NCI-H748 (cell line): ENCODE measurements around the gene CFDP1.
"Not testable (repeated sequence)": the region's sequence is repeated elsewhere in the genome, so short reads cannot be mapped to it uniquely, and the experiment has no call there.

Source experiments
- DNase-seq: peaks from one replicate; lab custom pipeline; 2025; ENCODE audit not compliant: unreplicated experiment; lab: John Stamatoyannopoulos, UW

The CFDP1 gene

DNA sequence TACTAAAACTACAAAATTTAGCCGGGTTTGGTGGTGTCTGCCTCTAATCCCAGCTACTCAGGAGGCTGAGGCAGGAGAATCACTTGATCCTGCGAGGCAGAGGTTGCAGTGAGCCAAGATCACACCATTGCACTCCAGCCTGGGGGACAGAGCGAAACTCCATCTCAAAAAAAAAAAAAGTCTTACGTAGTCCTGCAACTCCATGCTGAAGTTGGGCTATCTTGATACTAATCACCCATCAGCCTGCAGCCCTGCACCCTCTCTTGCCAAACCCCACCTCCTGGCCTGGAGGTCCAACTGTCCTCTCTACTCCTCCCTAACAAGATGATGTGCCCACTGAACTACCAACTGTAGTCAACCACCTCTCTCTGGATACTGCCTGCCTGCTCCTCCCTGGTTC lies 26.4 kb upstream of the CFDP1 start:
- no peak for DNase-seq

DNA sequence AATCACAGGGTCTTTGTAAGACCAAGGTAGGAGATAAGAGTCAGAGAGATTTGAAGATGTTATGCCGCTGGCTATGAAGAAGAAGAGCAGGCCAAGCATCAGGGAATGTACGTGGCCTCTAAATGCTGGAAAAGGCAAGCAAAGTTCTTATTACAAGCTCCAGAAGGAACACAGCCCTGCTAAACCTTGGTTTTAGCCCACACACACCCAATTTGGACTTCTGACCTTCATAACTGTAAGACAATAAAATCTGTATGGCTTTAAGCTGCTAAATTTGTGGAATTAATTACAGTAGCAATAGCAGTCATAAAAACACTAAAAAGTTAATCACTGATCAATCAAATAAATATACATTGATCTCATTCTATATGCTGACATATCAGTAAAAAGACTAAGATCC lies 25.1 kb upstream of the CFDP1 start:
- no peak for DNase-seq

DNA sequence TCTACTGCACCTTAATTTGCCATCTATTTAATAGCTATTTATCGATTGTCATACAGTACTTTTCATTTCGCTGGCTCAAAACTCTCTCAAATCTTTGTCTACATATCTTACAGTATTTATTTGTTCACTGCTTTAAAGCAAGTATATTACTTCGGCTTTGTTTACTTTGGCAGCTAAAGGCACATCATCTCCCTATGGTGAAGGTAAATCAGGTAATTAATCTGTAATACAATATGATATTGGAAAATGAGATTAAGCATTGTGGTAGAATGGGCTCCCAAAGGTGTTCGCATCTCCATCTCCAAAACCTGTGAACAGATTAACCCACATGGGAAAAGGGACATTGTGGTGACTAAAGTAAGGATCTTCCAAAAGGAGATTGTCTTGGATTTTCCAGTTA lies 24.7 kb upstream of the CFDP1 start:
- DNase-seq = peak; percentile 4

DNA sequence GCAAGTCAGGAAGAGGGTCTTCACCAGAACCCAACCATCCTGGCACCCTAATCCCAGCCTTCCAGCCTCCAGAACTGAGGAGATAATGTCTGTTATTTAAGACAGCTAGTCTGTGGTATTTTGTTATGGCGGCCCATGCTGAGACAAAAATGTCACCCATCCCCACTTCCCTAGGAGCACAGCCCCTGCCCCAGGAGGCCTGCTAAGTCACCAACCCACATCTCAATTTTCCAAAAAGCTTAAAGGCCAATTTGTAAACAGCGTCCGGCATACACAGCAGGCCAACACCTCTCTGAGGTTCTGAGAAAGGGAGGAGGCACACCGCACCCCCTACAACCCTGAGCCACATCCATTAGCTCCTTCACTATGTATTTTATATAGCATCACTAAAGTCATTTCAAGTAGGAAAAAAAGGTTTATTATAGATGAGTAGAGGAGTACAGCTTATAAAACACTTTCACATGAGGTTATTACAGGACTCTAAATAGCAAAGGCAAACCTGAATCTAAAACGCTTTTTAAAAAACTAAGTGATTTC lies 24.2 kb upstream of the CFDP1 start:
- DNase-seq = no peak

DNA sequence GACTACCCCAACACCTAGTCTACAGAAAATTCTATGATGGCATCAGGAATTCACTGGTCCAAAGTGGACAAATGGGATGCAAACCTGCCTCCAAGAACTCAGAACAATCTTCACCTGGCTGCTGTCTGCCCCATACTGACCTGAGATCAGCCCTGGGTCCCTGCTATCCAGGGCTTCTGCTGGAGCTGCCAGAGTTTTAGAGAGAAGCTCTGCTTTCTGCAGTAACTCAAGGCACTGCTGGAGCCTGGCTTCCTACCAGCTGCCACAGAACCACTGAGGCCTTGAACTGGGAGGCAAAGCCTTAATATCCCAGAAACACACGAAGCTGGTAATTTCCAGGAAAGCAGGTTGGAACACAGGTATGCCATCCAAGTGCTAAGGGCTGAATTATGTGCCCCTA lies 23.7 kb upstream of the CFDP1 start:
- no peak for DNase-seq

DNA sequence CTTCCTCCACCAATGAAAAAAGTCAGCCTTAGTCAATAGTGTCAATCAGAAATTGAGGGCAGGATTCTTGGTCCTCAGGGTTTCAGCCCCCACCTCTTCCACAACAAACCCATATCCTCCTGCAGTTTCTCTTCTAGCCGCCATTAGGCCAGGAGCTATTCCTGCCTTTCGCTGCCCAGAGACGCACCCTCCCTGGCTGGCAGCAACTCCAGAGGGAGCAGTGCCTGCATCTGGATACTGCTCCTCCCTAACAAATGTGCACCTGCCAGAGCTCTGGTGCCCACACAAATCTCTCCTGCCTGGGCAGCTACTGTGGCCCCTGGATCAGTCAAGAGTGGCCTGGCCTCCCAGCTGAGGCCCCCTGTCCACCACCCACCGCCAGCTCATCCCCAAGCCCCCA lies 23.2 kb upstream of the CFDP1 start:
- DNase-seq = not testable (repeated sequence)

DNA sequence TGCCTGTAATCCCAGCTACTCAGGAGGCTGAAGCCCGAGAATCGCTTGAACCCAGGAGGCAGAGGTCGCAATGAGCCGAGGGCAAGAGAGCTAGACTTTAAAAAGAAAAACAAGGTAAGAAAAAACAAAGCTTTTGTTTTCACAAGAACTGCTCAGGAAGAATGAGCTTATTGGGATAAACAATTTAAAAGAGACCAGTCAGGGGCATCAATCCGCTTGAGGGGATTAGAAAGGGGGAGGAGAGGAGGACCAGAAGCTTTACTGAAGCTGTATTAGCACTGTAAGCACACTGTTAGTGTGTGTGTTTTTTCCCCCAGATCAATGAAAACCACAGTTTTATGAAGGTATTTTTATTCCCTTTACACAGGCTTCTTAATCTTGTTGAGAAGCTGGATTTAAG lies 22.4 kb upstream of the CFDP1 start:
- no peak for DNase-seq

DNA sequence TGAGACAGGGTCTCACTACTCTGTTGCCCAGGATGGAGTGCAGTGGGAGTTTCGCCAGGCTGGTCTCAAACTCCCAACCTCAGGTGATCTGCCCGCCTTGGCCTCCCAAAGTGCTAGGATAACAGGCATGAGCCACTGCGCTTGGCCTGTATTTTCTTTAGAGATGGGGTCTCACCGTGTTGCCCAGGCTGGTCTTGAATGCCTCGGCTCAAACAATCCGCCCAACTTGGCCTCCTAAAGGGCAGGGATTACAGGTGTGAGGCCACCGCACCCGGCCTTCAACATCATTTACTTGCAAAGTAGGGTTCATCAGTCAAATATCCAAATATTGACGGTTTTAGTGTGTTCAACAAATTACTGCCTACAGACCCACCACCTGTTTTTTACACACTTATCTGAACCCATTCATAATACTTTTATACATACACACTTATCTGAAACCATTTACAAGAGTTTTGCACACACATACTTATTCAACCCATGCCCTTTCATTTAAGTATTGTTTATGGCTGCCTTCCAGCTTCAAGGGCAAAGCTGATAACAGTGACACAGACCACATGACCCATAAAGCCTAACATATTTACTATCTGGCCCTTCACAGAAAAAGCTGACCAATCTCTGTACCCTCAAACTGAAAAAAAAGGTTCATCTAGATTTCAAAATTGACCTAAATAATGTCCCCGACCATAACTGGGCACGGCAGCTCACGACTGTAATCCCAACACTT lies 19.3 kb upstream of the CFDP1 start:
- DNase-seq = no peak

DNA sequence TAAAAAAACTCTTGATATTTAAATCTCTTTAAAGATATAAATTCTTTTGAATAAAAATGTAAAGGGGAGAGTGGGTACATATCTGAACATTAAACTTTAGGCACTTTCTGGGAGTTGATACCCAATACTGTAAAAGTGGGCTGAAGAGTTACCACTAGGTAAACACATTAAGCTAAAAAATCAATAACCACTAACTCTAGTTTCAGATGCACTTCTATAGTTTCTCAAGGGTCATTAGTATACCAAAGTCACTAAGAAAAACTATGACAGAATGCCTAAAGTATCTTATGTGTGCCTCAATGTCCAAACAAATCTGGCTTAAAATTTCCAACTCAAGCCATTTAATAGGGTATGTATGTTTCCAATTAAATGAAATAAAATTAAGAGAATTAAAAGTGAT lies 13.1 kb upstream of the CFDP1 start:
- DNase-seq = no peak

DNA sequence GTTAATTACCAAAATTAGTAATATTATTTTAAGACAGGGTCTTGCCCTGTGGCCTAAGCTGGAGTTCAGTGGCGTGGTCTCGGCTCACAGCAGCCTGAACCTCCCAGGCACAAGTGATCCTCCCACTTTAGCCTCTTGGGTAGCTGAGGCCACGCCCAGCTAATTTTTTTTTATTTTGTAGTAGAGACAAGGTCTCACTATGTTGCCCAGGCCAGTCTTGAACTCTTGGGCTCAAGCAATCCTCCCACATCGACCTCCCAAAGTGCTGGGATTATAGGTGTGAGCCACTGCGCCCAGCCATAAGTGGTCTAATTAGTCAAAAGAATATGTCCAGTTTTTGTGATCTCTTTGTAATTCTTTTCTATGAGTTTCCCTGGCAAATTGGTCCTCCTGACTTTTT lies 12.0 kb upstream of the CFDP1 start:
- DNase-seq = no peak

DNA sequence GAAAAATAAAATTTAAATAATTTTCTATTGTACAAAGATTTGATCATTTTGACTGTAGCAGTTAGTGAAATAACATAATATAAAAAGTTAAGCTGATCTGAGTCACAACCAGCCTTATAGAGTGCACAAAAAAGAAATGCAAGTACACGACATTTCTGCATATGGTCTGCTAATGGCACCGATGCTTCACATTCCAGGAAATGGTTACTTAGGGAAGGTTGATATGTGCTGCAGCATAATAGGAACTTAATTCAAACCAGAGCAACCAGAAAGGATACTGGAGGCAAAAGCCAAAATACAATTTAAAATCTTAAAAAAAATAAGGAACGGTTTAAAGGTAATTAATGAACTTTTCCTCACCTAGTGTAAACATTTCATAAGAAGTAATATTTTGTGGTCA lies 10.0 kb upstream of the CFDP1 start:
- DNase-seq = no peak

DNA sequence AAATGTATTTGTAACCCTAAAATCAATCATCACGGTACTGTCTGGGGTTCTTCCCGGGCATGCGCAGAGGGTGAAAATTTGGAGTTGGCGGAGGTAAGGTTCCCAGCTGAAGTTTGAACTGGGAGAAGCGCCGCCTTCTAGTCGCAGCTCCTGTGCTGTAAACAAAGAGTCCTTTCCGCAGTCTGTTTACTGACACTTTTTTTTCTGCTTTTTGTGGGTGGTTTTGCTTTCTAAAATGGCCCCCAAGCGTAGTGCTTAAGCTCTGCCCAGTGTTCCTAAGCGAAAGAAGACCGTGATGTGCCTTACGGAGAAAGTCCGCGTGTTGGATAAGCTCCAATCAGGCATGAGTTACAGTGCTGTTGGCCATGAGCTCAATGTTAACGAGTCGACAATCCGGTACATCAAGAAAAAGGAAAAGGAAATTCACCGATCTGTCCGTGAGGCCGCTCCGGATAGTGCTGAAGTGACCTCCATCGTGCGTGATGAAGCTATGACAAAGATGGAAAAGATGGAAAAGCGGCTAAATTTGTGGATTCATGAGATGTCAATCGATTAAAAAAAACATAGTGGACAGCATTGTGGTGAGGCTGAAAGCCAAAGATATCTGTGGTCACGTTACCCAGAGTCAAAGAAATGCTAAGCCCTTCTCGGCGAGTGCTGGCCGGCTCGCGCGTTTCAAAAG lies 570 bp upstream of the CFDP1 start:
- DNase-seq = peak; percentile 90

DNA sequence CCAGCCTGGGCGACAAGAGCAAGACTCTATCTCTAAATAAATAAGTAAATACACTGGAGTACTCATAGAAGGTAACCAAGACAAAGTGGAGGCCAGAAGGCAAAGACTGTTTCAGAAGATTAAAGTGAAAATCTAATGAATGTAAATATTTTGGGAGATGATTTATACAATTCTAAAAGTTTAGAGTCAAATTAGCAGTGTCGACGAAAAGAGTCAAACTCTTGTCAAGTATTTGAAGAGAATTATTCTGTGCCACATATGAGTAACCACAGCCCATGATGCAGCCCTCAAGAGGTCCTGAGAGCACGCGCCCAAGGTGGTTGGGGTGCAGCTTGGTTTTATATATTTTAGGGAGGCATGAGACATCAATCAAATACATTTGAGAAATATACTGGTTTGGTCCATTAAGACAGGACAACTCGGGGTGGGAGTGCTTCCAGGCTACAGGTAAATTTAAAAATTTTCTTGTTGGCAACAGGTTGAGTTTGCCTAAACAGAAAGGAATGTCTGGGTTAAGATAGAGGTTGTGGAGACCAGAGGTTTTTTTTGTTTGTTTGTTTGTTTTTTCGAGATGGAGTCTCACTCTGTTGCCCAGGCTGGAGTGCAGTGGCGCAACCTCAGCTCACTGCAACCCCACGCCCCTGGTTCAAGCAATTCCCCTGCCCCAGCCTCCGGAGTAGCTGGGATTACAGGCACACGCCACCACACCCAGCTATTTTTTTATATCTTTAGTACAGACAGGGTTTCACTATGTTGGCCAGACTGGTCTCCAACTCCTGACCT lies 3.5 kb downstream of the CFDP1 start:
- DNase-seq = no peak

DNA sequence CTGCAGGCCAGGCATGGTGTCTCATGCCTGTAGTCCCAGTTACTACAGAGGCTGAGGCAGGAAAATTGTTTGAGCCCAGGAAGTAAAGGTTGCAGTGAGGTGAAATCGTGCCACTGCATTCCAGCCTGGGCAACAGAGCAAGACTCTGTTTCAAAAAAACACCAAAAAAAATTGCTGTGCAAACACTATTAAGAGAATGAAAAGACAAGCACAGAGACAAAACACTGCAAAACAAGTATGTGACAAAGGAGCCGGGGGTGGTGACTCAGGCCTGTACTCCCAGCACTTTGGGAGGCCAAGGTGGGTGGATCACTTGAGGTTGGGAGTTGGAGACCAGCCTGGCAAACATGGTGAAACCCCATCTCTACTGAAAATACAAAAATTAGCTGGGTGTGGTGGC lies 6.8 kb downstream of the CFDP1 start:
- not testable (repeated sequence) for DNase-seq

DNA sequence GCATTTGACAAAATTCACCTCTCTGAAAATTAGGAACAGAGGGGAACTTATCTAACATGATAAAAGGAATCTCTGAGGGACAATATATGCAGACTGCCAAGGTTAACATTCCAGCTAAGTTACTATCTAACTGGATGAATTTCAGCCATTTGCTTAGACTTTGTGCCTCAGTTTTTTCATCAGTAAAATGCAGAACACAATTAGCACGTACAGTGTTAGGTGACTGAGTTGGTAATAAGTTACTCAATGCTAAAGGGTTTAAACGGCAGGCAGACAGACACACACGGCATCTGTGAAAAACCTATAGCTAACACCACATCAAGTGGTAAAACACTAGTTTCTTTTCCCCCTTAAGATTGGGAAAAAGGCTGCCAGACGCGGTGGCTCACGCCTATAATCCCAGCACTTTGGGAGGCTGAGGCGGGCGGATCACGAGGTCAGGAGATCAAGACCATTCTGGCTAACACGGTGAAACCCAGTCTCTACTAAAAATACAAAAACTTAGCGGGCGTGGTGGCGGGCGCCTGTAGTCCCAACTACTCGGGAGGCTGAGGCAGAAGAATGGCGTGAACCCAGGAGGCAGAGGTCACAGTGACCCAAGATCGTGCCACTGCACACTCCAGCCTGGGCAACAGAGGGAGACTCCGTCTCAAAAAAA lies 9.1 kb downstream of the CFDP1 start:
- not testable (repeated sequence) for DNase-seq

DNA sequence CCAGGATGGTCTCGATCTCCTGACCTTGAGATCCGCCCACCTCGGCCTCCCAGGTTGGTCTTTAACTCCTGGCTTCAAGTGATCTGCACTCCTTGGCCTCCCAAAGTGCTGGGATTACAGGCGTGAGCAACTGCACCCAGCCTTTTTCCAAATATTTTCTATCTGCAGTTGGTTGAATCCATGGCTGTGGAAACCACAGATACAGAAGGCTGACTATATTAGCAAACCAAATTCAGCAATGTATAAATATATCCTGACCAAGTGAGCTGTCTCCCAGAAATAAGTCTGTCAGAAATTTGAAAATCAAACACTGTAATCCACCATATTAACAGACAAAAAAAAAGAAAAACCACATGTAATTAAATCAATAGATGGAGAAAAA lies 9.6 kb downstream of the CFDP1 start:
- DNase-seq = no peak

DNA sequence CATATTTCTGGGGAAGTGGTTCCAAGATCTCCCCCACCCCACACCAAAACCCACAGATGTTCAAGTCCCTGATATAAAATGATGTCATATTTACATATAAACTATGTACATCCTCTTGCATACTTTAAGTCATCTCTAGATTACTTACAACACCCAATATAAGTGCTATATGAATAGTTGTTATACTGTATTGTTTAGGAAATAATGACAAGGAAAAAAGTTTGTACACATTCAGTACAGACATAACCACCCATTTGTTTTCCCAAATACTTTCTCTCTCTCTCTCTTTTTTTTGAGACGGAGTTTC lies 11.5 kb downstream of the CFDP1 start:
- DNase-seq = no peak

DNA sequence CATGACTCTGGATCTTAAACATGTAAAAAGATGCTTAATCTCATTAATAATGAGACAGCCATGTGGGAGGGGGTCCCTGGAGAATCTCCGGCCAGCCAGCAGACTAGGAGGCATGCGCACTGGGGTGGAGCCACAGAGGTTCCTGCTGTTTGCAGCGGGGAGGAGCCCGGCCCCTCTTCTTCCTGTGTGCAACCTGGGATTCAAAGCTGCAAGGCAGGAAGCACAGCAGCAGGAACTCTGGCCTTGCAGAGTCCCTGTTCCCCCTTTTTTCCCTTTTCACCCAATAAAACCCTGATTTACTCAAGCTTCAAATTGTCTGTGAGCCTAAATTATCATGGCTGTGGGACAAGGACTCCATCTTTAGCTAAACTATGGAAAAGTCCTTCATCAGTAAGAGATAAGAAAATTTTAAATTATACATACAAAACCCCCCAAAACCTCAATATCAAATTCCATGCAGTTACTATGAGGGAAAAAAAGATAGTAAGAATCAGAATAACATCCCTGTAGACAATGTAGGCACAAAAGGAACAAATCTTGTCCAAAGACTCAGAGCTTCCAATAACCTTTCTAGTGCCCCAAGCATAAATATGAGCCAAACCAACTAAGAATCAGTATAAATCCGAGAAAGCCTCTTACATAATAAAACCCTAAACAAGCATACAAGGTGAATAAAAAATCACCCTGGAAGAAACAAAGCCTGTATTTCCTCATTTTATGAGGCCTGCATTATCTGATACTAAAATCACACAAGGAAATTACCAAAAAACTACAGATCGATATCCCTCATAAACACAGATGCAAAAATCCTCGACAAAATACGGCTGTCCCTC lies 12.1 kb downstream of the CFDP1 start:
- DNase-seq = no peak

DNA sequence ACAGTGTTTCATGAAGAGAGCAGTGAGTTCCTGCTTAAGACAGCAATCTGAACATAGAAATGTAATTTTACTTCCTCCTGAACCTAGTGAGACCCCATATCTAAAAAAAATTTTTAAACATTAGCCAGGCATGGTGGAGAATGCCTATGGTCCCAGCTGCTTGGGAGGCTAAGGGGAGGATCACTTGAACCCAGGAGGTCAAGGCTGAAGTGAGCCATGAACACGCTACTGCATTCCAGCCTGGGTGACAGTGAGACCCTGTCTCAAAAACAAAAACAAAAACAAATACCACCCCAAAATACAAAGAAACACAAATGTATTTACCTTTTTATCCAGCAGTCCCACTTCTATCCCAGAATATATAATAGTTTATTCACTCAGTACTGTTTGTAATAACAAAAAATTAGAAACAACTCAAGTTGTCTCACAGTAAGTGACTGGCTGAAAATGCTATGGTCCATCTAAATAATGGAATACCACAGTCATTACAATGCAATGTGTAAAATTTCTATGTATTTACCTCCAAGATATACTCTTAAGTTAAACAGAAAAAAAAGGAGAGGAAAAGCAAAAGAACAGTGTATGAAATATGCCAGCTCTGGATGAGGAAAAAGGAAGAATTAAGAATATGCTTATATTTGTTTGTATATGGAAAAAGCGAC lies 16.3 kb downstream of the CFDP1 start:
- no peak for DNase-seq
